ENCODE results near the gene BMPER.

Gene BMPER

DNA sequence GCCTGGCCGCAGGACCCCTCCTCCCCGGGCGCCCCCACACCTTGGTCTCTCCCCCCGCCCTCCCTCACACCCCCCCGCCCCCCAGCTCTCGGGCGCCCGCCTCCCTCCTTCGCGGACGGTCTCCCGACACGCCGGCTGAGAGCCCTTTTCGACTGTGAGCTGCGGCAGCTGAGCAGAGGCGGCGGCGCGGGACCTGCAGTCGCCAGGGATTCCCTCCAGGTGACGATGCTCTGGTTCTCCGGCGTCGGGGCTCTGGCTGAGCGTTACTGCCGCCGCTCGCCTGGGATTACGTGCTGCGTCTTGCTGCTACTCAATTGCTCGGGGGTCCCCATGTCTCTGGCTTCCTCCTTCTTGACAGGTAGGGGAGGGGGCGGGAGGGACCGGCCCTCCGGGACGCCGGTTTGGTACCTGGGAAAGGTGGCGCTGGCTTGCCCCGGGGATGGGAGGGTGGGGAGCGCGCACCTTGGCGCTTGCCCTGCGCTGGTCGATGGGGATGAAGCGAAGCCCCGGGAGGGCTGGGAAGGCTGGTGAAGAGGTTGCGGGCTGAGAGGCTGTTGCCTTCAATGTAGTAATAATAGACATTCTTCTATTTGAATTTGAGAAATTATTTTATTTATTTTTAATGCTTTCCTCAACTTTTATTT, at the start of gene BMPER:
TSS of gene BMPER (plus strand) at position 151 of the 644 bp plus-strand sequence. CDS start at position 226, 75 bp downstream.
- no peak for DNase-seq (ENCODE audit: low spot score)

DNA sequence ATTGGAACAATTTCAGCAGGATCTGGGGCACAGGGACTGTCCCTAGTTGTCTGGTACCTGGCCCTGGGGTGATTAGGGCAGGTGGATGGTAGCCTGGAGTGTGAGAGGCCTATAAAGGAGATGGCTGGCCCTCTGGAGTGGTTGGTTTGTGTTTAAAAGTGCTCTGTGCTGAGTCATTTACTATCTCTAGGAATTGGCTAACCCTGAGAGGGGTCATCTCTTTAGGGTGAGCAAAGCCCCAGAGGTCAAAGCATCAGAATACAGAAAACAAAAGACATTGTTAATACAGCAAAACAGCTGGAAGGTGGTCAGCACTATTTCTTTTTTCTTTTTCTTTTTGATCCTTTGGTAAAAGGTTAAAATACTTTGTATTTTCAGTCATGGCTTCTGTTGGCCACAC, 43.4 kb upstream of the BMPER start:
- DNase-seq (ENCODE audit: low spot score) = no peak

DNA sequence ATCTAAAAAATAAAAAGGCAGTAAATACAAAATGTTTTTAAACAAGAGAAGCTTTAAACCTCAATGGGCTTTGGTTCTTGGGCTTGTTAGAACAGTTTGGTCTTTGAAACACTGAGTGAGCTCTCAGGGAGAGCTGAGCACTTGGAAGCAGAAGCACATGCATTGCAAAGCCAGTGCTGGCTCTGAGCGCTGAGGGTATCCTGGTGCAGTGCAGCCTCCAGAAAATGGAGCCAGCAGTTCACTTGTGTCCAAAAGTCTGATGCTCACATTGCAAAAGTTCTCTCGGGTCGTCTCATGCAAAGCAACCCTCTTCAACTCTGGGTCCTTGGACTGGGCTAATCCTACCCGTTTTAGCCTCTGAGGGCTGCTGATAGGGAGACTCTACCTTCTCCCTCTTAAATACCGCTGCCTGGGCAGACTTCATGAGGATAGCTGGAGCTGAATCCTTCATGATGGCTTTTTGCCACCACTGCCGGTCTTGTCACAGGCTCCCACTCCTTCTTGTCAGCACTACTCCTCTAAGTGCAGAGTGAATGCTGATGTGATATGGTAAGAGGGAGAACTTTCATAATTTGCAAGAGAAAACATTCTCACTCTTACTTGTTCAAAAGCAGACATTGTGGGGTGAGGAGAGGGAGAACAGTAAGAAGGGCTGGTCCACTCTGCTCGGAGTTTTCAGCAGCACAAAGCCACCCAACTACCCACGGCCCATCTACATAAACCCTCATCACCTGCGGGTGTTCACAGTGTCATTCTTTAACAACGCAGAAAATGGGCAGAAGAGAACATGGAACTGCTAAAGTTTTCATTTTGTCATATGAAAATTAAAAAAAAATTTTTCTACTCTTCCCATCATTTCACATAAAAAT, 42.2 kb upstream of the BMPER start:
- no peak for DNase-seq (ENCODE audit: low spot score)

DNA sequence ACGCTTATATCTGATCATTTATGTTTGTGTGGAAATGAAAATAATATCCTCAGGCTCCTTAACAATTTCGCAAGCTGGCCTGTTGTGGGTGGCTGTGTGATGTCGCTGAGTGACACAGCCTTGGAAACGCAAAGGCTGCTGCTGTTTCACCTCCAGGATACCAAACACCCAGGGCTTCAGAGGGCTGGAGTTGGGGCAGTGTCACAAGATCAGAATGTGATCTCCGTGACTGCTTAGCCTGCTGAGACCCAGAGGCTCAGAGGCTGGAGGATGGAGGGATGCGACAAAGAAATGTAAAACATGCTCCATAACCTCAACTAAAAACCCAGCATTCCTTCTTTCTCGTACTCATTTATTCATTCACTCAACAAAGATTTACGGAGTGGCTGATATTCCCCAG, 37.2 kb upstream of the BMPER start:
- DNase-seq (ENCODE audit: low spot score) = no peak

DNA sequence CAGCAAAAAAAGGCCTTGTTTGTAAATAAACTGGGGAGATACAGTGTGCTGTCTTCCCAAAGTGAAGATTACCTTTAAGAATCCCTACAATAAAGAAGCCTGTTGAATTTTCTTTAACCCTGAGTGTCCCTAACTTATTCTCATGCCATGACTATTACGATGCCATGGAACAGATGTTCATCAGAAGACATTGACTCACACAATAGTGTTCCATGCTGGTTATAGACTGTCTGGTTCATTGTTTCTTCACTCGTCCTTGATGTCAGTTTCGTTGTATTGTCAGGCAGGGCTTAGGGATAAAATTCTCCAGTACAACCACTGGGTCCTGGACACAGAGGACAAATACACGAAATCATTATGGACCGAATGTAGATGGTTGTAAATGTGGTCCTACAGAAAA, 36.2 kb upstream of the BMPER start:
- DNase-seq (ENCODE audit: low spot score) = no peak

DNA sequence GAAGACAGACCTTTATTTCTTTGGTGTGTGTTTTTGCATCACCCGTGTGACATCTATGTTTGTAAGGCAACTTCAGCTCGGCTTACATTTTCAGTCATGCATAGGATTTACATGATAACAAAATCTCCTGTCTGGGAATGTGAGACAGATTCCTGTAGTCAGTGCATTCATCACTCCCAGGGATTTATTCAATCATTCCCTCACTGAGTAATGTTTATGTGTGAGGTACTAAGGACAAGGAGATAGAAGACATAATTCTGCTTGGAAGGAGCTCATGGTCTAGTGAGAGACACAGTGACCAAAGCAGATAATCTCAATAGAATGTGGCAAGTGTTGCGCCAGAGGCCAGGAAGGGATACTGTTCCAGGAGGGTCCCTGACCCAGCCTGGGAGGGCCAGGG, 35.2 kb upstream of the BMPER start:
- no peak for DNase-seq (ENCODE audit: low spot score)

DNA sequence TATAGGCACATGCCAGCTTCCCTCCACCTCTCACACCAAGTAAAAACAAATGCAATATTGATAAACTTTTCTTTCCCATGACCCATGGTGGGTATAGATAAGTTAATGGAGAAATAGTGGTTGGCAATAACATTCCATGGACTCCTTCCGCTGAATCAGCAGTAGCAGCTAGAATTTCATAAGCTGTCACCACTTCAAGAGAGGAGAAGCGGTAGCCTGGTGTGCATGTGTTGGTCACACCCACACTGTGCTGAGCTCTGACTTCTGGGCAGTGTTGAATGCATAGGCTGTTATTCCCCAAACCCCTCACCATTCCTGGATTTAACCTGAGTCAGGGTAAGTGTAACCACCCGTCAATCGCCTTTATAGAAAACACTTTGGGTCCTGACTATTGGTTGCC, 32.5 kb upstream of the BMPER start:
- DNase-seq (ENCODE audit: low spot score) = no peak

DNA sequence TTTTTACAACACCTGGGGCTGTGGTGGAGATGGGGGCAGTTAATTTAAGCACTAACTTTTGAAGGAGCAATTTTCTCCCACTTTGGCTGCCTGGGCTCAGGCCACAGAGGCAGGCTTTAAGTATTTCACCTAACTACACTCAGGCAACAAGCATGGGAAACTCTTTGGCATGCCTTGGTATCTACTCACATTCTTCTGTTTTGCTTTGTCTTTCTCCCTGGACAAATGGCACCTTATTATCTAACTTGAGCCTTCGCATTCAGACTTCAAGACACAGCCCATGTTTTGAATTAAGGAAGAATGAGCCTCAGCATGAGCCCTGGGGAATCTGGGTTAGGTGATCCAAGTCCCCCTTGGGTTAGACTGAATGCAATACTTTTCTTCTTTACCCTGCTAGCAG, 31.8 kb upstream of the BMPER start:
- no peak for DNase-seq (ENCODE audit: low spot score)

DNA sequence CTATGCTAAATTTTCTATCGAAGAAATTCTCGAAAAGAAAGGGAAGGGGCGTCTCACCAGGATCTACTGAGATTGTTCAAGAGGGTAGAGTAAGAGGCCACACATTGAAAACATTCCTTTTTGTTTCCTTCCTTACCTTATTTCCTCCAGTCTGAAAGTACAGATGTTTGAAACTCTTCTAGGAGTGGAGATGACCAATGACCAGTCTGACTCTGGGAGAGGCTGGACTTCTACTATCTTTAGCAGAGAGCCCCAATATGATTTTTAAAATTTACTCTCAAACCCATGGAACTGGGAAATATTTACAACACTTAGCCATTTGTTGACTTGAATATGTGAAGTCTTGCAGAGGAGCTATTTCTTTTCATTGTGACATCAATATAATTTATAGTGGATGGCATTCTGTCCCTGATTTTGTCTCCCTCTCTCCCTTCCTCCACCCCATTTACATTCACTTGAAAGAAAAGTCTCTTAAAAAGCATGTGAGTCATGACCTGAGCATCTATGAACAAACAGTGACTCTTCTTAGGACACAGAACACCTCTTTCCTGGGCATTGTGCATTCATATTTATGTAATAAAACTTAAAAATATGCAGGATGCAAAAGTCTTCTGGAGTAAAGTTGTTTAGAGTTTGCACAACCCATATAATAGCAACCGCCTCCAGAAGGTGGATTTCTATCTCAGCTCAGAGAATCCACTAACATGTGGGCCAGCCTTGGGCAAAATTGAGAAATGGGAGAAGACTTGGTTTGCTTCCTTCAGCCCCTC, 31.2 kb upstream of the BMPER start:
- DNase-seq (ENCODE audit: low spot score) = peak; percentile 54

DNA sequence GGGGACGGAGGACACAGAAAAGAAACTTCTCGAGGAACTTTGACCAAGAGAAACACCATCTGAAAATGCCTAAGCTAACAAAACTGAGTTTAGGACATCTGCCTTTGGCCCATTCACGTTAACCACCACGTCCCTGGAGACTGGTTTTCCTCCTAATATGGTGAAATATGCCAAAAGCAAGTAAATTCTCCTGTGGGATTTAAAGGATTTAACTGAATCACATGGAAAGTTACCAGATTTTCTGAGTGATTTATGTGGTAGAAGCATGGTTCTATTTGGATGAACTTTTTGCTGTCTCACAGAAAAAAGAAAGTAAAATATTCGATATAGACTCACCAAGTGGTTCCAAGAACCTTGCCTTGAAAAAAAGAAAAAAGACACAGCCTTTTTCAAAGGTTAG, 30.4 kb upstream of the BMPER start:
- DNase-seq (ENCODE audit: low spot score) = no peak

DNA sequence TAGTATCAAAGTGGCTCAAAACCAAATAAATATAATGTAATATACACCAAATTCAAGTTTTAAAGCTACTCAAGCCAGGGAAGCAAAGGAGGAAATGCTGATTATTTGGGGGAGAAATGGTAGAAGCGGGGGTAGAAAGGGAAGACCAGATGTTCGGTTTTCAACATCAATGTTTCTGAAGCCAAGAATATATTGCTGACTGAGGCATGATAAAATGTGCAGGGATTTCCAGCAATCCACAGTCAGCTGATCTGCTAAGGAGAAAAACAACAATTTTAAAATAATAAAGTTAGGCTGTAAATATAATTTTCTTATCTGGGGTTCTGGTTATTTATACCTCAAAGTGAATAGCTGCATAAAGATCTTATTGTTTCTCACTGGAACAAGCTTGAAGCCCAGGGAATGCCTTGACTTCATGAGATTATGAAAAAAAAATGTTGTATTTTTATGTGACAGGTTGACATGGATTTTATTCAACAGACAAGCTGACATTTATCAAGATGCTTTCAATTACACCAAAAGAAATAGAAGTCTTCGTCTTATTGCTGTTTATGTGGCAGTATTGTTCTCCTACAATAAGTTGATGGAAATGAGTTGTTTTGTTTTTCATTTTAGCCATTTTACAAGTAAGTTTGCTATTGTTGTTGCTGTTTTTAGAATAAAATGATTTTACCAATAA, 28.6 kb upstream of the BMPER start:
- DNase-seq (ENCODE audit: low spot score) = no peak

DNA sequence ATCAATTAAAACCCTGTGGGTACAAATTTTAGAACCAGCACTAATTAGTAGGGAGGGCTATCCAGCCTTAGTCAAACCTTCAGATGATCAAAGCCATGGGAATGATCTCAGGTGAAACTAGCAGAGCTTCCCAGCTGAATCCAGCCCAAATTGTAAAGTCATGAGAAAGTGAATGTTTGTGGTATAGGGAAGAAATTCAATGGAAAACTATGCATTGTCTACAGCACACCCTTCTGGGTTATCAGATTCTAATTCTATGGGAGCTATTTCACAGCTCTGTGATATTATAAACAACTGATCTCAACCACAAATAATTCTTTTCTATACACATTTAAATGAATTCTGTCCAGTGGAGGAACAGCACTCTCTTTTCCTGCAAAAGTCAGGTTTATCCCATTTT, 24.6 kb upstream of the BMPER start:
- DNase-seq (ENCODE audit: low spot score) = no peak

DNA sequence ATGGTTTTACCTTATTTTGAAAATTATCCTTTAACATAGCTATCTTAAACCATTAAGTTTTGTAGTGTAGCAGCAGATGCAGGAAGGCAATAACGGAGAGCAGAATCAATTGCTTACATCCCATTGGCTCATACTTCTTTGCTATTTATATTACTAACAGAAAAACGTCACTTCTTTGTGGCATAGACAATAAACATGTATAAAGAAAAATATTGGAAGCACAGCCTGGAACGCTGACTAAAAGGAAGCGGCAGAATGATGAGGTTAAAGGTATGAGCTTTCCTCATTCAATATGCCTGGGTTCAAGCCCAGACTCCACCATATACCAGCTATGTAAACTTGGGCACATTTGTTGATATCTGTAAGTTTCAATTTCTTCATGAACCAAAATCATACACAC, 24.0 kb upstream of the BMPER start:
- DNase-seq (ENCODE audit: low spot score) = no peak

DNA sequence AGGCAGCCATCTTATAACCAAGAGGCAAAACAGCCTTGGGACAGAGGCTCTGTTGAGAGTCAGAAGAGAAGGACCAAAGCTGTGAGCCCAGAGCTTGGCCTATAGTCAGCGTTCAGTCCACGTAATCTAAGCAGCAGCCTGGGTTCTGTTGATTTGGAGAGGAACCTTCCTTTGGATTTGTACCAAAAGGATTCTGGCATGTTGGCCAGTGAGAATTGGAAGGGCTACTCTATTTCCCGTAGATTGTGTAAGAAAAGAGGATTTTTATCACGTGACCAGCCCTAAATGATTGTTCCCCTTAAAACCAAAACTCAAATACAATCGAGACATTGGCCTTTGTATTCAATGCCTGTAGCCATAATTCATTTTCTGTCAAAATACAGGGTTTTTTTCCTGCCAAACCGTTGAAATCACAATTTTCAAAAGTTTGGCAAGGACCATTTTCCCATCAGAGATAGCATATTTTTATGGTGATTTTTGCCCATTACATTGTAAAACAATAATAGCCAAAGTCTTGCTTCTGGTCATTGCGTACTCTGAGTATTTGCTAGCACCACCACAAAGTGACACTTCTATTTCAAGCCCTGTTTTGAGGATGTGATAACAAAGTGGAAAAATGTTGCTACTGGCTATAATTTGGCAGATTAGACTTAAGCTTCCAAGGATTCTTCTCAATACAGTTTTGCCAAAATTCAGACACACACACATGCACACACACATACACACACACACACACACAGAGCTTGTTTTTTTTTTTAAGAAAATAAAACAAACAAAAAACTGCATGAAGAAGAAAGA, 23.1 kb upstream of the BMPER start:
- DNase-seq (ENCODE audit: low spot score) = no peak

DNA sequence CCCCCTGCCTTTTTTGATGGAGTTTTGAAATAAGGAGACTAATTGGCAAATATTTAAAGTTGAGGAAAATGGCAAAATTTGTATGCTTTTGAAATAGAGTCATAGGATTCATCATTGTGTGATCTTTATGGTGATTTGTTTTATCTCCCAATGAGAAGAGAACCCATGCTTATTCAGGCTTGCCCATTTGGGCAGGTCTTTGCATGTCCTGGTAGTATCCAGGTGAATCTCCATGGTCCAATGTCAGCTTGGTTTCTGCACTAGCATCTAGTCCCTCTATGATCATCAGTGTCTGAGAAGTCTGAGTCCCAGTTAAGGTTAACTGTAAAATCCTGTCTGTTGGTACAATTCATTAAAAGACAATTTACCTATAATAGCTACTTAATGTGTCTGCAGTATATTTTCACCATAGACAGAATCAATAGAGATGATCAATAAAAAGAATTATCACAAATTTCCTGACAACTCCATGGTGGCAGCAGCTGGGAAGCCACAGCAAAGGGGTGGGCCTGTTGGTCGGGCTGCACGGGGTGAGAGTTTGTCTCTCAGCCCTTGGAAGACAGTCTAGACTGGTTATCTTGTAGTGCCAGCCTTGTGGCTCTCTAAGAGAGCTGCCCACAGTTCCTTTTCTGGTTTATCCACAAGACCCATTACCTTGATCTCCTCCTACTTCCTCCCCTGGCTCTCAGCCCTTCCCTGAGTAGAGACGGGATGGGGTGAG, 22.2 kb upstream of the BMPER start:
- no peak for DNase-seq (ENCODE audit: low spot score)

DNA sequence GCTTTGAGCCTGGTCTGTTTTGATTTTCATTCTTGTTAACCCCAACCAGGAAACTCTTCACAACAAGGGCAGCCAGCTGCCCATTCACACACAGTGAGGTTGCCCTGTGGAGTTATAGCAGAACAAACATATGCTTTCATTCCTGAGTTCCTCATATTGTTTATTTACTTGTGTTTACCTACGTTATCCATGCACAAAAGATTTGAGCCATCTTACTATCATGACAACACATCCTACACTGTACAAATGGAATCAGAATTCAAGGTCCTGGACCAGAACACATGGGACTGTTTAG, 21.7 kb upstream of the BMPER start:
- no peak for DNase-seq (ENCODE audit: low spot score)

DNA sequence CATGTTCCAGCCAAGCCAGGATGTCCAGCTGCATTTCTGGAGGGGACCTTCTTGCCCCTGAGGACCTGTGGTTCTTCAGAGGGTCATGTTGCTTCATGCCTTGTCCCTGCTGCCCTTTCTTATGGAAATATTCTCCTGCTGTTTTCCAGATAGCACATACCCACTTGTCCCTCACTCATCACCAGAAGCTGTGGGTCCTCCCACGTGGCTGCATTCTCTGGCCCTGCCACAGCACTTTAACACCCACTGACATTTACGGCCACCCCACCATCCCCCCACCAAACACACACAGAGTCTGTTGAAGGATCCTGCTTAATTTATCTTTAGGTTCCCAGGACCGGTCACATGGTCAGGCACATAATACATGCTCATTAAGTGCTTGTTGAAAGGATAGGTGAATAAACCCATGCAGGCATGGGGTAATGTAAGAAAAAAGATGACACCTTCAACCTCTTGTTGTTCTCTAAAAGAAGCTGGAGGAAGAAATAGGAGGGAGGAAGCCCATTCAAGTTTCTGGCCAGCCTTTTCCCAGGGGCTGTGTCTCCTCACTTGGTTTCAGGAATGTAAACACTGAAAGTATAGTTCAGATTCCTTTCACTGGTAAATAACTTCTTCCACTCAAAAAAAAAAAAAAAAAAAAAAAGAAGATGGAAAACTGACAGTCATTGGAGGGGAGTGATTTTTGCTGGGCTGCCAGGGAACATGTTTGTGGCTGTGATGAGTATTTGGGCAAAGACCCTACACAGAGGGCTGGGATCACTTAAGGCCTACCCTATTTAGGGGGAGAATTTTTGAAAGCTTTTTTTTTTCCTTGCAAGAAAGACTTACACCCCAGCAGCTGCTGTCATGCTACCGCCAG, 19.8 kb upstream of the BMPER start:
- no peak for DNase-seq (ENCODE audit: low spot score)

DNA sequence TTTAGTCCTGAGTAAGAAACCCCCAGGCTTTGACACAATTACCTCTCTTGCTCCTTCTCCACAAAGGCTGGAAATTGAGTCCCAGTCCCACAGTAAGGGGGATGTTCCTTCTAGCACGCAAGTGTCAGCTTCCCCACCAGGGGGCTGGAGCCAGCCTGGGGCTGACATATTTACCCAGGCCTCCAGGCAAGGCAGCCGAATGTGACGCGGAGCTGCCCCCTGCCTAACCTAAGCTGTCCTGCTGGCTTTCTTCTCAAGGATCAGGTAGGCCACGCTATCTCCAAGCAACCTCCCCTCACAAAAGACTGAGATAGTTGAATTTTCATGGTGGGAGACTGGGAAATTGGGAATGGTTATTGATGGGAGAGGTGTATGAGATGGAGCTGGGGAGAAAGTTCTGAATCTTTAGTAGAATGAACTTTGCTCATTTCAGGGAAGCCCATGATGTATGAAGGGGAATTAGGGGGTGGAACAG, 19.2 kb upstream of the BMPER start:
- peak; percentile 14 for DNase-seq (ENCODE audit: low spot score)

DNA sequence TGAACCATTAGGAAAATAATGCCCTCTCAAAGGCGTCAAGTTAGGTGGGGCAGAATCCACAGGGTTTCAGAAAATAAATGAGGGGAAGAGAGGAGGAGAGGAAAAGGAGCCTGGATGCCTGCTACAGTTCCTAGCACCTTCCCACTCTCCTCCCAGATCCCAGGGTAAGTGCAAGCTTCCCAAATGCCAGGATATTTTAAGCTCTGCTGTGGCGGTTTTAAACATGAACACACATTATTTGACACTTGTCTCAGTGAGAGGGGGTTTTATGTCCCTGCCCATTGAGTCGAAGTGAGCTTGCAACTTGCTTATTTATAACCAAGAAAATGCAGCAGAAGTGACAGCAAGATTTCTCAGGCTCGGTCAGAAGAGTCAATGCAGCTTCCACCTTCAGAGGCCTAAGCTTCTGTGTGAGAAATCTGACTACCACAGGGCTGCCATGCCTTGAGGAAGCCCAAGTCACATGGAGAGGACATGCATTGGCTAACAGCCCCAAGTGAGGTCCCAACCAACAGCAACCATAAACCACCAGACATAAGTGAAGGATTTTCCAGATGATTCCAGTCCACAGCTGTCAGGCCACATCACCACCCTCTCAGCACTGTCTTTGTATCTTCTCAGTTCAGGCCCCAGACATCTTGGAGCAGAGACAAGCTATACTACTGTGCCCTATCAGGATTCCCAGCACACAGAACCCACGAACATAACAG, 17.9 kb upstream of the BMPER start:
- DNase-seq (ENCODE audit: low spot score) = no peak

Data from RKO (cell line).